ENCODE data around the gene ETV4. TPM values are rescaled to one million over a fixed set of nuclear protein-coding genes. Genes with fewer than 3 reads are reported as not detected.

The ETV4 gene
- total and polyA plus RNA-seq, 2 of the 13 experiments (the other 11 are each of a cell fraction or from before 2014, with no cell fraction given), result 128 to 330 TPM

DNA sequence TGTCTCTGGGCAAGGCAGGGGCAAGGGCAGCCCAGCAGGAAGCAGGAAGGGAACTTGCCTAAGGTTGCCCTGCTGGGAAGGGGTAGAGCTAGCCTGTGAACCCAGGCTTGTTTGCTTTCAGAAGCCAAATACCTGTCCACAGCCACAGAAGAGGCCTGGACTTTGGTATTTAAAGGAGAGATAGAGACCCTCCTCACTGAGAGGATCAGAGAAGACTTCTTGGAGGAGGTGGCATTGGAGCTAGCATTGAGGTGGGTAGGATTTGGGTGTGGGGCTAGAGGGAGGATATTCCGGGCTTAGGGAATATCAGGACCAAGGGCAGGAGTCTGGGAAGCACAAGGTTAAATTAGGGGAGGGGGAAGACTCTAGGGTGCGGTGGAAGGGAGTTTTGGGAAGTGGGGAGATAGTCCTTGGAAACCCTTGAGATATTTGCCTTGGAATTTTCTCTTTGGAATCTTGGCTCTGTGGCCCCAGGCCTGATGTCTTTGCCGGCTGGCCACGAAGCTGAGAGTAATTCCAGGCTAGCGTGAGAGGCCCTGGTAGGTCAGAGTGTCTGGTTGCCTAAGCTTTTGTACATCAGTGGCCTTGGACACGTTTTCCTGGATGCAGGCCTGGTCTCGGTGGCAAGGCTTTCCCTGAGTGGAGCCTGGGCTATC lies 13.1 kb upstream of the ETV4 start (continued):
- no peak for TF ChIP-seq ZNF136 (CRISPR knock-in tag; IDR thresholded peaks at IDR 0.05; ENCODE audit: low read depth)
- TF ChIP-seq ZNF605 (CRISPR knock-in tag; IDR thresholded peaks at IDR 0.05), result no peak; the same call in 1 of the 2 replicates
- peak; percentile 68 for TF ChIP-seq ZFP36L1 (CRISPR knock-in tag; IDR thresholded peaks at IDR 0.05)
- no peak for TF ChIP-seq ZSCAN30 (CRISPR knock-in tag; IDR thresholded peaks at IDR 0.05)
- no peak for TF ChIP-seq GATAD1 (CRISPR knock-in tag; IDR thresholded peaks at IDR 0.05)
- no peak for TF ChIP-seq SRSF1 (optimal IDR thresholded peaks at IDR 0.05; ENCODE audit: low read depth, low read length)
- TF ChIP-seq SMAD3 (CRISPR knock-in tag; IDR thresholded peaks at IDR 0.05), result no peak
- TF ChIP-seq NONO (IDR thresholded peaks at IDR 0.05), result no peak
- TF ChIP-seq NONO (CRISPR knock-in tag; conservative IDR thresholded peaks at IDR 0.05), result no peak
- peak; percentile 67; the same call in 1 of the 2 replicates for TF ChIP-seq ZNF644 (CRISPR knock-in tag; IDR thresholded peaks at IDR 0.05; ENCODE audit: low read depth)
- TF ChIP-seq NFE2 (CRISPR knock-in tag; IDR thresholded peaks at IDR 0.05), result no peak
- no peak for TF ChIP-seq ZC3H4 (CRISPR knock-in tag; IDR thresholded peaks at IDR 0.05; ENCODE audit: borderline replicate concordance)
- TF ChIP-seq, protein P1, sequence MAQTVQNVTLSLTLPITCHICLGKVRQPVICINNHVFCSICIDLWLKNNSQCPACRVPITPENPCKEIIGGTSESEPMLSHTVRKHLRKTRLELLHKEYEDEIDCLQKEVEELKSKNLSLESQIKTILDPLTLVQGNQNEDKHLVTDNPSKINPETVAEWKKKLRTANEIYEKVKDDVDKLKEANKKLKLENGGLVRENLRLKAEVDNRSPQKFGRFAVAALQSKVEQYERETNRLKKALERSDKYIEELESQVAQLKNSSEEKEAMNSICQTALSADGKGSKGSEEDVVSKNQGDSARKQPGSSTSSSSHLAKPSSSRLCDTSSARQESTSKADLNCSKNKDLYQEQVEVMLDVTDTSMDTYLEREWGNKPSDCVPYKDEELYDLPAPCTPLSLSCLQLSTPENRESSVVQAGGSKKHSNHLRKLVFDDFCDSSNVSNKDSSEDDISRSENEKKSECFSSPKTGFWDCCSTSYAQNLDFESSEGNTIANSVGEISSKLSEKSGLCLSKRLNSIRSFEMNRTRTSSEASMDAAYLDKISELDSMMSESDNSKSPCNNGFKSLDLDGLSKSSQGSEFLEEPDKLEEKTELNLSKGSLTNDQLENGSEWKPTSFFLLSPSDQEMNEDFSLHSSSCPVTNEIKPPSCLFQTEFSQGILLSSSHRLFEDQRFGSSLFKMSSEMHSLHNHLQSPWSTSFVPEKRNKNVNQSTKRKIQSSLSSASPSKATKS (CRISPR knock-in tag; IDR thresholded peaks at IDR 0.05), result no peak
- no peak for TF ChIP-seq MTF2 (CRISPR knock-in tag; IDR thresholded peaks at IDR 0.05; ENCODE audit: borderline replicate concordance)
- peak; percentile 75; the same call in 1 of the 2 replicates for TF ChIP-seq TARDBP (CRISPR knock-in tag; IDR thresholded peaks at IDR 0.05)
- 0 out of 2 replicates have a peak, but pooled peaks have one; percentile 9 for TF ChIP-seq ZNF232 (CRISPR knock-in tag; IDR thresholded peaks at IDR 0.05; ENCODE audit: borderline replicate concordance)
- TF ChIP-seq, protein P2, sequence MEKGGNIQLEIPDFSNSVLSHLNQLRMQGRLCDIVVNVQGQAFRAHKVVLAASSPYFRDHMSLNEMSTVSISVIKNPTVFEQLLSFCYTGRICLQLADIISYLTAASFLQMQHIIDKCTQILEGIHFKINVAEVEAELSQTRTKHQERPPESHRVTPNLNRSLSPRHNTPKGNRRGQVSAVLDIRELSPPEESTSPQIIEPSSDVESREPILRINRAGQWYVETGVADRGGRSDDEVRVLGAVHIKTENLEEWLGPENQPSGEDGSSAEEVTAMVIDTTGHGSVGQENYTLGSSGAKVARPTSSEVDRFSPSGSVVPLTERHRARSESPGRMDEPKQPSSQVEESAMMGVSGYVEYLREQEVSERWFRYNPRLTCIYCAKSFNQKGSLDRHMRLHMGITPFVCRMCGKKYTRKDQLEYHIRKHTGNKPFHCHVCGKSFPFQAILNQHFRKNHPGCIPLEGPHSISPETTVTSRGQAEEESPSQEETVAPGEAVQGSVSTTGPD (CRISPR knock-in tag; IDR thresholded peaks at IDR 0.05), result peak; percentile 75
- TF ChIP-seq ARNTL (CRISPR knock-in tag; IDR thresholded peaks at IDR 0.05), result no peak
- TF ChIP-seq KMT2A (CRISPR knock-in tag; IDR thresholded peaks at IDR 0.05), result peak; percentile 48
- no peak for TF ChIP-seq AGO2 (optimal IDR thresholded peaks at IDR 0.05; ENCODE audit: low read depth, low read length)
- no peak for TF ChIP-seq ZSCAN22 (CRISPR knock-in tag; IDR thresholded peaks at IDR 0.05)
- TF ChIP-seq POLR2A (IDR thresholded peaks at IDR 0.05; ENCODE audit: insufficient read depth in 1 of 2, low read depth in 2 of 2, low read length in 2 of 2), result 0 out of 4 replicates have a peak, but pooled peaks of 1 of the 2 experiments have one; percentile 44
- peak; percentile 52 for TF ChIP-seq ZNF781 (CRISPR knock-in tag; IDR thresholded peaks at IDR 0.05; ENCODE audit: borderline replicate concordance, not compliant biosample characterization)
- no peak for TF ChIP-seq SRY (CRISPR knock-in tag; IDR thresholded peaks at IDR 0.05)
- no peak for TF ChIP-seq NFIB (CRISPR knock-in tag; IDR thresholded peaks at IDR 0.05; ENCODE audit: borderline replicate concordance)
- no peak for TF ChIP-seq ZNF839 (CRISPR knock-in tag; IDR thresholded peaks at IDR 0.05; ENCODE audit: borderline replicate concordance)
- TF ChIP-seq, protein P3, sequence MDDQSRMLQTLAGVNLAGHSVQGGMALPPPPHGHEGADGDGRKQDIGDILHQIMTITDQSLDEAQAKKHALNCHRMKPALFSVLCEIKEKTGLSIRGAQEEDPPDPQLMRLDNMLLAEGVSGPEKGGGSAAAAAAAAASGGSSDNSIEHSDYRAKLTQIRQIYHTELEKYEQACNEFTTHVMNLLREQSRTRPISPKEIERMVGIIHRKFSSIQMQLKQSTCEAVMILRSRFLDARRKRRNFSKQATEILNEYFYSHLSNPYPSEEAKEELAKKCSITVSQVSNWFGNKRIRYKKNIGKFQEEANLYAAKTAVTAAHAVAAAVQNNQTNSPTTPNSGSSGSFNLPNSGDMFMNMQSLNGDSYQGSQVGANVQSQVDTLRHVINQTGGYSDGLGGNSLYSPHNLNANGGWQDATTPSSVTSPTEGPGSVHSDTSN (CRISPR knock-in tag; IDR thresholded peaks at IDR 0.05; ENCODE audit: borderline replicate concordance), result no peak
- no peak for TF ChIP-seq SMAD9 (CRISPR knock-in tag; IDR thresholded peaks at IDR 0.05)
- TF ChIP-seq BHLHE40 (IDR thresholded peaks at IDR 0.05; ENCODE audit: low read length), result 0 out of 2 replicates have a peak, but pooled peaks have one; percentile 8
